Adrenal gland (tissue), 5 donors: ENCODE results near the gene XYLB.

Source experiments
- POLR2A ChIP-seq, 2 donors: fragments of 450-650 bp; IDR thresholded peaks; one replicate each; pipeline ENCODE4 v1.6.1; 2017; ENCODE audit warnings: antibody characterized with exemption in 2 of 2, mild to moderate bottlenecking in 2 of 2, moderate library complexity in 1 of 2
- TF ChIP-seq, protein P1 (sequence below), 6 experiments: fragments of 450-650 bp in 4 of 6; fragments of 200-600 bp in 2 of 6; sonication (generic) in 1 of 6; IDR thresholded peaks; 1 replicate in 5 of 6; 2 replicates in 1 of 6; pipeline versions ENCODE4 v1.5.1 to v1.8.0; 2016 to 2021; ENCODE audit warnings: antibody characterized with exemption in 6 of 6, mild to moderate bottlenecking in 2 of 6, moderate library complexity in 1 of 6
- donor health status: DM: no; HTN: no; CAD: no.

DNA sequence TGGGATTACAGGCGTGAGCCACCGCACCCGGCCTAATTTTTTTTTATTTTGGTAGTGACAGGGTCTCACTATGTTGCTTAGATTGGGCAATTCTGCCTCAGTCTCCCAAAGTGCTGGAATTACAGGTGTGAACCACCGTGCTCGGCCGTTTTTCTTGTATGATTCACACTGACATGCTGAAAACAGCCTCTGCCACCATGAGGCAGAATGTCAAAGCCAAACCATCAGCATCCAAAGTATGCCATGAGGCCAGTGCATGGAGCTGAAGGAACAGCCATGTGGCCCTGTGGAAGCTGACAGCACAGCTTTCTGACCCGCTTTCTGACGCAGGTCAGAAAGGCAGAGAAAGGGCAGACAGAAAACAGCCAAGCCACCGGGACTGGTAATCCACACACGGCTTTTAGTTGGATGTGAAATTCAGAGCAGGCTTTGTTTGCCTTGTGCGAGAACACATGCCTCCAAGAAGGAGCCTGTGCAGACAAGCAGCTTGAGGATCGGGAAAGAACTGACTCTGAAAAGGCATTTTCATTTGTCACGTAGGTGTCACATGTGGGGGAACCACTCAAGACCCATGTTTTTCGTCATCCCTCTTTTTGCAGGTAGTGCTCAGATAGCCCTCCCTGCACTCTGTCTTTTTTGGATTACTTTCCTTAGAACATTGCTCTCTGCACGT, 25.1 kb downstream of the XYLB start:
- TF ChIP-seq, protein P1, sequence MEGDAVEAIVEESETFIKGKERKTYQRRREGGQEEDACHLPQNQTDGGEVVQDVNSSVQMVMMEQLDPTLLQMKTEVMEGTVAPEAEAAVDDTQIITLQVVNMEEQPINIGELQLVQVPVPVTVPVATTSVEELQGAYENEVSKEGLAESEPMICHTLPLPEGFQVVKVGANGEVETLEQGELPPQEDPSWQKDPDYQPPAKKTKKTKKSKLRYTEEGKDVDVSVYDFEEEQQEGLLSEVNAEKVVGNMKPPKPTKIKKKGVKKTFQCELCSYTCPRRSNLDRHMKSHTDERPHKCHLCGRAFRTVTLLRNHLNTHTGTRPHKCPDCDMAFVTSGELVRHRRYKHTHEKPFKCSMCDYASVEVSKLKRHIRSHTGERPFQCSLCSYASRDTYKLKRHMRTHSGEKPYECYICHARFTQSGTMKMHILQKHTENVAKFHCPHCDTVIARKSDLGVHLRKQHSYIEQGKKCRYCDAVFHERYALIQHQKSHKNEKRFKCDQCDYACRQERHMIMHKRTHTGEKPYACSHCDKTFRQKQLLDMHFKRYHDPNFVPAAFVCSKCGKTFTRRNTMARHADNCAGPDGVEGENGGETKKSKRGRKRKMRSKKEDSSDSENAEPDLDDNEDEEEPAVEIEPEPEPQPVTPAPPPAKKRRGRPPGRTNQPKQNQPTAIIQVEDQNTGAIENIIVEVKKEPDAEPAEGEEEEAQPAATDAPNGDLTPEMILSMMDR (IDR thresholded peaks at IDR 0.05), result no peak
- no peak for TF ChIP-seq POLR2A (IDR thresholded peaks at IDR 0.05)
